ENCODE results near the gene AKAP7. TPM values are rescaled to one million over a fixed set of nuclear protein-coding genes. Genes with fewer than 3 reads are reported as not detected.

AKAP7 gene
- polyA plus RNA-seq, 1 donor from 2014 or later: 1.6 TPM

GRCh38 chr6:131231103-131231502, 95.8 kb downstream of the AKAP7 start:
- Histone ChIP-seq H3K36me3 (ENCODE audit: insufficient read depth, low read length) (no peaks in the 10 kb centered on the region), H3K79me2 (replicated peaks; ENCODE audit: insufficient read depth, low read length) (no peaks in the 10 kb centered on the region), H3K9me3 (ENCODE audit: low read length) (no peaks in the 10 kb centered on the region), H3K4me3 (ENCODE audit: low read length) (no peak overlapping the region), H3K9ac (ENCODE audit: low read length) (no peak overlapping the region), H4K20me1 (ENCODE audit: insufficient read depth) (no peaks in the 10 kb centered on the region), H2AFZ (ENCODE audit: low read depth, low read length) (no peak overlapping the region), H3K27me3 (ENCODE audit: insufficient read depth, low read depth, low read length) (no peaks in the 10 kb centered on the region), H3K27ac (ENCODE audit: low read length) (no peak overlapping the region), H3K4me2 (ENCODE audit: low read length) (no peak overlapping the region), H3K9me2 (ENCODE audit: insufficient read depth, low read length) (no peaks in the 10 kb centered on the region), H3F3A (ENCODE audit: insufficient read depth, low read length, poor library complexity, severe bottlenecking) (no peaks in the 10 kb centered on the region)
- TF ChIP-seq POLR2AphosphoS5 (IDR thresholded peaks at IDR 0.05) (no peak), MXI1 (conservative IDR thresholded peaks at IDR 0.05; ENCODE audit: poor library complexity, severe bottlenecking) (no peak), EZH2 (IDR thresholded peaks at IDR 0.05; ENCODE audit: borderline replicate concordance, insufficient read depth, low read length, poor library complexity, severe bottlenecking) (no peak), REST (IDR thresholded peaks at IDR 0.05; ENCODE audit: borderline replicate concordance) (no peak), RAD21 (conservative IDR thresholded peaks at IDR 0.05) (no peak), TAF1 (IDR thresholded peaks at IDR 0.05; ENCODE audit: low read depth) (no peak), SMC3 (conservative IDR thresholded peaks at IDR 0.05; ENCODE audit: poor library complexity) (no peak), EP300 (conservative IDR thresholded peaks at IDR 0.05; ENCODE audit: poor library complexity, severe bottlenecking) (no peak), CTCF (IDR thresholded peaks at IDR 0.05; ENCODE audit: poor library complexity, severe bottlenecking) (no peak)

- Histone ChIP-seq H2AFZ (ENCODE audit: low read depth, low read length) (no peak overlapping the region), H4K20me1 (ENCODE audit: insufficient read depth) (no peaks in the 10 kb centered on the region), H3K27ac (ENCODE audit: low read length) (no peak overlapping the region), H3K9me3 (ENCODE audit: low read length) (no peaks in the 10 kb centered on the region), H3K36me3 (ENCODE audit: insufficient read depth, low read length) (no peaks in the 10 kb centered on the region), H3F3A (ENCODE audit: insufficient read depth, low read length, poor library complexity, severe bottlenecking) (no peaks in the 10 kb centered on the region), H3K79me2 (replicated peaks; ENCODE audit: insufficient read depth, low read length) (no peaks in the 10 kb centered on the region), H3K9ac (ENCODE audit: low read length) (no peak overlapping the region), H3K4me3 (ENCODE audit: low read length) (no peak overlapping the region), H3K27me3 (ENCODE audit: insufficient read depth, low read depth, low read length) (no peaks in the 10 kb centered on the region), H3K4me2 (ENCODE audit: low read length) (no peak overlapping the region), H3K9me2 (ENCODE audit: insufficient read depth, low read length) (no peaks in the 10 kb centered on the region)
- TF ChIP-seq EZH2 (IDR thresholded peaks at IDR 0.05; ENCODE audit: borderline replicate concordance, insufficient read depth, low read length, poor library complexity, severe bottlenecking): no peak
Observed at GRCh38 chr6:131231891-131232290, 96.6 kb downstream of the AKAP7 start.

GRCh38 chr6:131244942-131245341, 109.7 kb downstream of the AKAP7 start:
- no peaks in the 10 kb centered on the region for H3K27me3 ChIP-seq (ENCODE audit: insufficient read depth, low read depth, low read length)
- no peak overlapping the region for H2AFZ ChIP-seq (ENCODE audit: low read depth, low read length)
- no peaks in the 10 kb centered on the region for H3K79me2 ChIP-seq (replicated peaks; ENCODE audit: insufficient read depth, low read length)
- H3K36me3 ChIP-seq (ENCODE audit: insufficient read depth, low read length): no peaks in the 10 kb centered on the region
- no peak overlapping the region for H3K9ac ChIP-seq (ENCODE audit: low read length)
- no peak overlapping the region for H3K4me2 ChIP-seq (ENCODE audit: low read length)
- H3K4me3 ChIP-seq (ENCODE audit: low read length): no peak overlapping the region
- H3K9me3 ChIP-seq (ENCODE audit: low read length): no peaks in the 10 kb centered on the region
- no peak overlapping the region for H3K27ac ChIP-seq (ENCODE audit: low read length)
- H3F3A ChIP-seq (ENCODE audit: insufficient read depth, low read length, poor library complexity, severe bottlenecking): no peaks in the 10 kb centered on the region
- H3K9me2 ChIP-seq (ENCODE audit: insufficient read depth, low read length): no peaks in the 10 kb centered on the region
- H4K20me1 ChIP-seq (ENCODE audit: insufficient read depth): no peaks in the 10 kb centered on the region
- TF ChIP-seq CTCF (IDR thresholded peaks at IDR 0.05; ENCODE audit: poor library complexity, severe bottlenecking) (no peak), EP300 (conservative IDR thresholded peaks at IDR 0.05; ENCODE audit: poor library complexity, severe bottlenecking) (no peak), REST (IDR thresholded peaks at IDR 0.05; ENCODE audit: borderline replicate concordance) (no peak), MXI1 (conservative IDR thresholded peaks at IDR 0.05; ENCODE audit: poor library complexity, severe bottlenecking) (no peak), POLR2AphosphoS5 (IDR thresholded peaks at IDR 0.05) (no peak), EZH2 (IDR thresholded peaks at IDR 0.05; ENCODE audit: borderline replicate concordance, insufficient read depth, low read length, poor library complexity, severe bottlenecking) (no peak), SMC3 (conservative IDR thresholded peaks at IDR 0.05; ENCODE audit: poor library complexity) (no peak), TAF1 (IDR thresholded peaks at IDR 0.05; ENCODE audit: low read depth) (no peak), RAD21 (conservative IDR thresholded peaks at IDR 0.05) (no peak)

Data from neural cell (in vitro differentiated cells).